Duodenal mucosa (tissue), 2 donors: ENCODE measurements around the gene FAM149A.

Experiments used
- H3K27ac ChIP-seq: one replicate; pipeline ENCODE4 v1.7.0; 2013; ENCODE audit warnings: low read depth, low read length
- H3K27me3 ChIP-seq, 2 donors: one replicate each; pipeline ENCODE4 v1.7.0; 2013; ENCODE audit warnings: low read length in 2 of 2, control low read depth in 1 of 2; ENCODE audit not compliant: insufficient read depth in 2 of 2, control insufficient read depth in 1 of 2
- H3K36me3 ChIP-seq, 2 donors: one replicate each; pipeline ENCODE4 v1.7.0; 2013; ENCODE audit warnings: low read length in 2 of 2, control low read depth in 1 of 2; ENCODE audit not compliant: insufficient read depth in 2 of 2, control insufficient read depth in 1 of 2
- H3K4me1 ChIP-seq, 2 donors: one replicate each; pipeline ENCODE4 v1.7.0; 2013; ENCODE audit warnings: low read length in 2 of 2, control low read depth in 1 of 2; ENCODE audit not compliant: insufficient read depth in 2 of 2, control insufficient read depth in 1 of 2
- H3K4me3 ChIP-seq, 2 donors: one replicate each; pipeline ENCODE4 v1.7.0; 2013; ENCODE audit warnings: low read length in 2 of 2, low read depth in 1 of 2
- H3K9ac ChIP-seq, 2 donors: one replicate each; pipeline ENCODE4 v1.7.0; 2013; ENCODE audit warnings: low read length in 2 of 2, low read depth in 1 of 2
- H3K9me3 ChIP-seq, 2 donors: one replicate each; pipeline ENCODE4 v1.7.0; 2013; ENCODE audit warnings: low read length in 2 of 2, control low read depth in 1 of 2; ENCODE audit not compliant: control insufficient read depth in 1 of 2

The FAM149A gene

GRCh38 chr4:186104890-186105646 is 564 bp downstream of the FAM149A start:
- Histone ChIP-seq H3K9ac (peak overlapping the region; percentile 62 to 74), H3K36me3 (no peaks in the 10 kb centered on the region), H3K27ac (peak overlapping the region; percentile 30)

GRCh38 chr4:186105647-186106321 is 1.3 kb downstream of the FAM149A start:
- H3K27me3 ChIP-seq, result peaks cover 0 to 6% of the 10 kb centered on the region in 2 donors
- H3K9ac ChIP-seq, result peak overlapping the region; percentile 62 to 74
- H3K9me3 ChIP-seq, result no peaks in the 10 kb centered on the region
- peak overlapping the region; percentile 64 to 72 for H3K4me3 ChIP-seq
- H3K27ac ChIP-seq, result peak overlapping the region; percentile 30
- peaks cover 4 to 19% of the 10 kb centered on the region in 2 donors for H3K4me1 ChIP-seq
- no peaks in the 10 kb centered on the region for H3K36me3 ChIP-seq

More at GRCh38 chr4:186104890-186105646, 564 bp downstream of the FAM149A start:
- Histone ChIP-seq H3K4me1 (peaks cover 4 to 19% of the 10 kb centered on the region in 2 donors), H3K27me3 (peaks cover 0 to 6% of the 10 kb centered on the region in 2 donors), H3K4me3 (peak overlapping the region; percentile 64 to 72), H3K9me3 (no peaks in the 10 kb centered on the region)

GRCh38 chr4:186107947-186108346 is 3.4 kb downstream of the FAM149A start:
- no peaks in the 10 kb centered on the region for H3K9me3 ChIP-seq
- no peak overlapping the region for H3K4me3 ChIP-seq
- H3K36me3 ChIP-seq, result no peaks in the 10 kb centered on the region

GRCh38 chr4:186108391-186108790 is 3.9 kb downstream of the FAM149A start:
- peaks cover 4 to 19% of the 10 kb centered on the region in 2 donors for H3K4me1 ChIP-seq
- H3K9me3 ChIP-seq, result no peaks in the 10 kb centered on the region
- H3K27me3 ChIP-seq, result peaks cover 0 to 3% of the 10 kb centered on the region in 2 donors
- no peak overlapping the region for H3K4me3 ChIP-seq
- no peak overlapping the region for H3K27ac ChIP-seq
- H3K36me3 ChIP-seq, result no peaks in the 10 kb centered on the region
- no peak overlapping the region for H3K9ac ChIP-seq

More at GRCh38 chr4:186107947-186108346, 3.4 kb downstream of the FAM149A start:
- H3K9ac ChIP-seq, result no peak overlapping the region
- peaks cover 0 to 6% of the 10 kb centered on the region in 2 donors for H3K27me3 ChIP-seq
- H3K4me1 ChIP-seq, result peaks cover 4 to 19% of the 10 kb centered on the region in 2 donors
- no peak overlapping the region for H3K27ac ChIP-seq

- H3K9me3 ChIP-seq, result no peaks in the 10 kb centered on the region
- peaks cover 0 to 3% of the 10 kb centered on the region in 2 donors for H3K27me3 ChIP-seq
- H3K4me1 ChIP-seq, result peaks cover 4 to 17% of the 10 kb centered on the region in 2 donors
- no peaks in the 10 kb centered on the region for H3K36me3 ChIP-seq
- H3K9ac ChIP-seq, result no peak overlapping the region
- H3K4me3 ChIP-seq, result no peak overlapping the region
- no peak overlapping the region for H3K27ac ChIP-seq
Measured at GRCh38 chr4:186109245-186109644, 4.7 kb downstream of the FAM149A start.

GRCh38 chr4:186116697-186117096 is 12.2 kb downstream of the FAM149A start:
- H3K9ac ChIP-seq, result no peak overlapping the region
- no peak overlapping the region for H3K4me3 ChIP-seq
- H3K36me3 ChIP-seq, result no peaks in the 10 kb centered on the region
- H3K27me3 ChIP-seq, result no peaks in the 10 kb centered on the region
- no peaks in the 10 kb centered on the region for H3K4me1 ChIP-seq
- no peaks in the 10 kb centered on the region for H3K9me3 ChIP-seq
- no peak overlapping the region for H3K27ac ChIP-seq

- H3K4me1 ChIP-seq, result no peaks in the 10 kb centered on the region
- no peaks in the 10 kb centered on the region for H3K27me3 ChIP-seq
- no peak overlapping the region for H3K4me3 ChIP-seq
- no peak overlapping the region for H3K27ac ChIP-seq
- no peaks in the 10 kb centered on the region for H3K9me3 ChIP-seq
- H3K36me3 ChIP-seq, result no peaks in the 10 kb centered on the region
- H3K9ac ChIP-seq, result no peak overlapping the region
Measured at GRCh38 chr4:186118582-186118981, 14.1 kb downstream of the FAM149A start.

GRCh38 chr4:186121057-186121456 is 16.6 kb downstream of the FAM149A start:
- Histone ChIP-seq H3K9me3 (no peaks in the 10 kb centered on the region), H3K27me3 (no peaks in the 10 kb centered on the region), H3K27ac (no peak overlapping the region), H3K4me3 (no peak overlapping the region), H3K9ac (no peak overlapping the region), H3K36me3 (no peaks in the 10 kb centered on the region), H3K4me1 (no peaks in the 10 kb centered on the region)

GRCh38 chr4:186128842-186129241 is 24.3 kb downstream of the FAM149A start:
- Histone ChIP-seq H3K9me3 (no peaks in the 10 kb centered on the region), H3K36me3 (no peaks in the 10 kb centered on the region), H3K9ac (no peak overlapping the region), H3K27me3 (no peaks in the 10 kb centered on the region), H3K4me3 (no peak overlapping the region), H3K27ac (no peak overlapping the region), H3K4me1 (peaks cover 3 to 10% of the 10 kb centered on the region in 2 donors)

GRCh38 chr4:186131935-186132334 is 27.4 kb downstream of the FAM149A start:
- no peaks in the 10 kb centered on the region for H3K36me3 ChIP-seq
- H3K9ac ChIP-seq, result no peak overlapping the region
- H3K4me3 ChIP-seq, result no peak overlapping the region
- no peaks in the 10 kb centered on the region for H3K9me3 ChIP-seq
- H3K27ac ChIP-seq, result no peak overlapping the region
- H3K4me1 ChIP-seq, result peaks cover 3 to 10% of the 10 kb centered on the region in 2 donors
- H3K27me3 ChIP-seq, result no peaks in the 10 kb centered on the region
